HG03139 (cell line): ENCODE data around the gene KANK2.
"Not testable (repeated sequence)": the region's sequence is repeated elsewhere in the genome, so short reads cannot be mapped to it uniquely, and the experiment has no call there.

ENCODE experiments used
- ATAC-seq: cut with Tn5 transposase; IDR thresholded peaks from one replicate; pipeline ENCODE4 v1.9.1; 2021; ENCODE audit not compliant: unreplicated experiment

Gene KANK2

GRCh38 chr19:11175920-11176319 lies 21.4 kb downstream of the KANK2 start:
- no peak for ATAC-seq

GRCh38 chr19:11174336-11174735 lies 23.0 kb downstream of the KANK2 start:
- ATAC-seq = no peak

- ATAC-seq = no peak
Measured at GRCh38 chr19:11173516-11174155, 23.7 kb downstream of the KANK2 start.

GRCh38 chr19:11172576-11172975 lies 24.8 kb downstream of the KANK2 start:
- ATAC-seq = no peak

GRCh38 chr19:11171144-11171543 lies 26.2 kb downstream of the KANK2 start:
- ATAC-seq = no peak

- ATAC-seq = no peak
Measured at GRCh38 chr19:11169896-11170678, 27.3 kb downstream of the KANK2 start.

- ATAC-seq = no peak
Measured at GRCh38 chr19:11168568-11168967, 28.8 kb downstream of the KANK2 start.

- ATAC-seq = no peak
Measured at GRCh38 chr19:11166281-11167142, 30.8 kb downstream of the KANK2 start.

- ATAC-seq = no peak
Measured at GRCh38 chr19:11165486-11166030, 31.8 kb downstream of the KANK2 start.

- no peak for ATAC-seq
Measured at GRCh38 chr19:11164879-11165406, 32.4 kb downstream of the KANK2 start.

GRCh38 chr19:11164296-11164695 lies 33.0 kb downstream of the KANK2 start:
- ATAC-seq = no peak

- not testable (repeated sequence) for ATAC-seq
Measured at GRCh38 chr19:11160440-11160768, 36.9 kb downstream of the KANK2 start.

- ATAC-seq = no peak
Measured at GRCh38 chr19:11159598-11160439, 37.5 kb downstream of the KANK2 start.

GRCh38 chr19:11155373-11156120 lies 41.8 kb downstream of the KANK2 start, which contains the start of gene SPC24:
Gene SPC24, minus strand, starts transcription at chr19:11155782. Its CDS starts 6 bp downstream, at chr19:11155776.
- ATAC-seq = peak; percentile 97

- no peak for ATAC-seq
Measured at GRCh38 chr19:11154683-11155047, 42.7 kb downstream of the KANK2 start.

- ATAC-seq = no peak
Measured at GRCh38 chr19:11152318-11153062, 44.9 kb downstream of the KANK2 start.

- no peak for ATAC-seq
Measured at GRCh38 chr19:11151181-11151580, 46.2 kb downstream of the KANK2 start.

- no peak for ATAC-seq
Measured at GRCh38 chr19:11148001-11148400, 49.3 kb downstream of the KANK2 start.

GRCh38 chr19:11145536-11145924 lies 51.8 kb downstream of the KANK2 start:
- no peak for ATAC-seq
